Measurements from ENCODE around the gene SLC9A9. TPM values are rescaled to one million over a fixed set of nuclear protein-coding genes. Genes with fewer than 3 reads are reported as not detected.

The SLC9A9 gene
- polyA plus RNA-seq, 1 of the 3 experiments (the other 2 are of a cell fraction): 0.05 TPM

- 5% methylated on average over 1 of the region's 1 CpG for WGBS (ENCODE audit: low lambda C conversion rate)
- no peaks in the 10 kb centered on the region for H3F3A ChIP-seq (replicated peaks; ENCODE audit: insufficient read depth)
- H3K9me3 ChIP-seq: no peaks in the 10 kb centered on the region
- H3K9me2 ChIP-seq: no peaks in the 10 kb centered on the region
- no peaks in the 10 kb centered on the region for H3K4me1 ChIP-seq (ENCODE audit: control insufficient read depth in 1 of 2, insufficient read depth in 2 of 2, low read depth in 1 of 2, low read length in 1 of 2)
- H3K27me3 ChIP-seq (ENCODE audit: insufficient read depth): no peaks in the 10 kb centered on the region
- H2AFZ ChIP-seq (ENCODE audit: low read depth): no peak overlapping the region
- H3K9ac ChIP-seq: no peak overlapping the region
- POLR2A ChIA-PET: no interaction called here
- DNase-seq: no peak
- TF ChIP-seq GABPA (IDR thresholded peaks at IDR 0.05; ENCODE audit: low read depth) (no peak), NFIC (IDR thresholded peaks at IDR 0.05; ENCODE audit: borderline replicate concordance) (no peak), NRF1 (IDR thresholded peaks at IDR 0.05; ENCODE audit: low read depth, low read length) (no peak), SMC3 (IDR thresholded peaks at IDR 0.05; ENCODE audit: low read depth, low read length) (no peak), RCOR1 (IDR thresholded peaks at IDR 0.05; ENCODE audit: low read length) (no peak)
- no peaks in the 10 kb centered on the region for H4K20me1 ChIP-seq (ENCODE audit: insufficient read depth)
- no peaks in the 10 kb centered on the region for H3K36me3 ChIP-seq (replicated peaks in 1 of 2; ENCODE audit: control insufficient read depth in 1 of 2, insufficient read depth in 2 of 2, low read length in 1 of 2)
- H3K27ac ChIP-seq (ENCODE audit: low read depth in 2 of 2, low read length in 1 of 2): no peak overlapping the region
- no peak overlapping the region for H3K4me2 ChIP-seq
- no peaks in the 10 kb centered on the region for H3K79me2 ChIP-seq (ENCODE audit: insufficient read depth)
- H3K4me3 ChIP-seq (ENCODE audit: low read depth in 2 of 2, low read length in 1 of 2): no peak overlapping the region
- CTCF ChIA-PET: no interaction called here
Measured at GRCh38 chr3:143367171-143367570, 481.1 kb downstream of the SLC9A9 start.

DNA sequence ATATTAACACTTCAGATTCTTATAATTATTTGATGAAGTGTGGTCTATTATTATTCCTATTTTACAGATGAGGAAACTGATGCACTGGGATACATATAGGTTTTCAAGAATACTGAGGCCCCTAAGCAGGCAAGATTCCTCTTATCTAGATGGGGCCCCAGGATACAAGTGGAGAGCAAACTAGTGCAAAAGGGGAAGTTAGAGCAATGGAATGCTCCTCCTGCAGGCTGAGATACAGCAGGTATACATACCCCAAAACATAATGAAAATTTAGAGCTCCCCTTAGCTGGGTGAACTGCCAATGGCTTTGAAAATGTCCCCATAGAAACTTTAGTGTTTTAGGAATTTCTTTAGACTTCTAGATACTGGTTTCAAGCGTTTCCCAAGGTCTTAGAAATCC is 481.6 kb downstream of the SLC9A9 start:
- no peak overlapping the region for H2AFZ ChIP-seq (ENCODE audit: low read depth)
- no peaks in the 10 kb centered on the region for H3K36me3 ChIP-seq (replicated peaks in 1 of 2; ENCODE audit: control insufficient read depth in 1 of 2, insufficient read depth in 2 of 2, low read length in 1 of 2)
- no peak overlapping the region for H3K27ac ChIP-seq (ENCODE audit: low read depth in 2 of 2, low read length in 1 of 2)
- H3K27me3 ChIP-seq (ENCODE audit: insufficient read depth): no peaks in the 10 kb centered on the region
- no peak for DNase-seq
- CTCF ChIA-PET: interaction anchor here (1.6 kb wide), 1 partner anchor 11 kb away, joined by 3 read pairs; no protein-coding TSS in a partner anchor
- H3K9ac ChIP-seq: no peak overlapping the region
- POLR2A ChIA-PET: no interaction called here
- no peaks in the 10 kb centered on the region for H3K79me2 ChIP-seq (ENCODE audit: insufficient read depth)
- H3K4me2 ChIP-seq: no peak overlapping the region
- H3F3A ChIP-seq (replicated peaks; ENCODE audit: insufficient read depth): no peaks in the 10 kb centered on the region
- no peaks in the 10 kb centered on the region for H4K20me1 ChIP-seq (ENCODE audit: insufficient read depth)
- WGBS (ENCODE audit: low lambda C conversion rate): 10% methylated on average over 1 of the region's 1 CpG
- H3K9me3 ChIP-seq: no peaks in the 10 kb centered on the region
- no peak overlapping the region for H3K4me3 ChIP-seq (ENCODE audit: low read depth in 2 of 2, low read length in 1 of 2)
- no peaks in the 10 kb centered on the region for H3K9me2 ChIP-seq
- no peaks in the 10 kb centered on the region for H3K4me1 ChIP-seq (ENCODE audit: control insufficient read depth in 1 of 2, insufficient read depth in 2 of 2, low read depth in 1 of 2, low read length in 1 of 2)
- TF ChIP-seq NFIC (IDR thresholded peaks at IDR 0.05; ENCODE audit: borderline replicate concordance): no peak
- TF ChIP-seq REST (IDR thresholded peaks at IDR 0.05; ENCODE audit: low read depth, low read length): no peak
- no peak for TF ChIP-seq CHD2 (IDR thresholded peaks at IDR 0.05; ENCODE audit: low read length, partially characterized antibody)
- TF ChIP-seq, protein P1, sequence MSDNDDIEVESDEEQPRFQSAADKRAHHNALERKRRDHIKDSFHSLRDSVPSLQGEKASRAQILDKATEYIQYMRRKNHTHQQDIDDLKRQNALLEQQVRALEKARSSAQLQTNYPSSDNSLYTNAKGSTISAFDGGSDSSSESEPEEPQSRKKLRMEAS (IDR thresholded peaks at IDR 0.05; ENCODE audit: low read depth): no peak
- TF ChIP-seq NRF1 (IDR thresholded peaks at IDR 0.05; ENCODE audit: low read depth, low read length): no peak
- TF ChIP-seq FOSL2 (IDR thresholded peaks at IDR 0.05; ENCODE audit: borderline replicate concordance, low read depth): no peak
- TF ChIP-seq TEAD4 (IDR thresholded peaks at IDR 0.05; ENCODE audit: borderline replicate concordance, insufficient read depth): no peak
- TF ChIP-seq, protein P2, sequence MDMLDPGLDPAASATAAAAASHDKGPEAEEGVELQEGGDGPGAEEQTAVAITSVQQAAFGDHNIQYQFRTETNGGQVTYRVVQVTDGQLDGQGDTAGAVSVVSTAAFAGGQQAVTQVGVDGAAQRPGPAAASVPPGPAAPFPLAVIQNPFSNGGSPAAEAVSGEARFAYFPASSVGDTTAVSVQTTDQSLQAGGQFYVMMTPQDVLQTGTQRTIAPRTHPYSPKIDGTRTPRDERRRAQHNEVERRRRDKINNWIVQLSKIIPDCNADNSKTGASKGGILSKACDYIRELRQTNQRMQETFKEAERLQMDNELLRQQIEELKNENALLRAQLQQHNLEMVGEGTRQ (IDR thresholded peaks at IDR 0.05; ENCODE audit: borderline replicate concordance, low read depth, low read length): no peak
- TF ChIP-seq, protein P3, sequence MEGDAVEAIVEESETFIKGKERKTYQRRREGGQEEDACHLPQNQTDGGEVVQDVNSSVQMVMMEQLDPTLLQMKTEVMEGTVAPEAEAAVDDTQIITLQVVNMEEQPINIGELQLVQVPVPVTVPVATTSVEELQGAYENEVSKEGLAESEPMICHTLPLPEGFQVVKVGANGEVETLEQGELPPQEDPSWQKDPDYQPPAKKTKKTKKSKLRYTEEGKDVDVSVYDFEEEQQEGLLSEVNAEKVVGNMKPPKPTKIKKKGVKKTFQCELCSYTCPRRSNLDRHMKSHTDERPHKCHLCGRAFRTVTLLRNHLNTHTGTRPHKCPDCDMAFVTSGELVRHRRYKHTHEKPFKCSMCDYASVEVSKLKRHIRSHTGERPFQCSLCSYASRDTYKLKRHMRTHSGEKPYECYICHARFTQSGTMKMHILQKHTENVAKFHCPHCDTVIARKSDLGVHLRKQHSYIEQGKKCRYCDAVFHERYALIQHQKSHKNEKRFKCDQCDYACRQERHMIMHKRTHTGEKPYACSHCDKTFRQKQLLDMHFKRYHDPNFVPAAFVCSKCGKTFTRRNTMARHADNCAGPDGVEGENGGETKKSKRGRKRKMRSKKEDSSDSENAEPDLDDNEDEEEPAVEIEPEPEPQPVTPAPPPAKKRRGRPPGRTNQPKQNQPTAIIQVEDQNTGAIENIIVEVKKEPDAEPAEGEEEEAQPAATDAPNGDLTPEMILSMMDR (IDR thresholded peaks at IDR 0.05): no peak
- no peak for TF ChIP-seq PBX3 (IDR thresholded peaks at IDR 0.05)
- TF ChIP-seq RAD21 (IDR thresholded peaks at IDR 0.05; ENCODE audit: low read length): no peak
- TF ChIP-seq RXRA (IDR thresholded peaks at IDR 0.05; ENCODE audit: borderline replicate concordance, low read depth): no peak
- TF ChIP-seq MXI1 (IDR thresholded peaks at IDR 0.05; ENCODE audit: low read depth, low read length): no peak
- no peak for TF ChIP-seq POLR2AphosphoS5 (IDR thresholded peaks at IDR 0.05; ENCODE audit: low read depth, low read length)
- TF ChIP-seq GATA2 (CRISPR knock-in tag; IDR thresholded peaks at IDR 0.05): no peak
- no peak for TF ChIP-seq RFX5 (IDR thresholded peaks at IDR 0.05; ENCODE audit: low read length)
- TF ChIP-seq, protein P4, sequence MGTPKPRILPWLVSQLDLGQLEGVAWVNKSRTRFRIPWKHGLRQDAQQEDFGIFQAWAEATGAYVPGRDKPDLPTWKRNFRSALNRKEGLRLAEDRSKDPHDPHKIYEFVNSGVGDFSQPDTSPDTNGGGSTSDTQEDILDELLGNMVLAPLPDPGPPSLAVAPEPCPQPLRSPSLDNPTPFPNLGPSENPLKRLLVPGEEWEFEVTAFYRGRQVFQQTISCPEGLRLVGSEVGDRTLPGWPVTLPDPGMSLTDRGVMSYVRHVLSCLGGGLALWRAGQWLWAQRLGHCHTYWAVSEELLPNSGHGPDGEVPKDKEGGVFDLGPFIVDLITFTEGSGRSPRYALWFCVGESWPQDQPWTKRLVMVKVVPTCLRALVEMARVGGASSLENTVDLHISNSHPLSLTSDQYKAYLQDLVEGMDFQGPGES (IDR thresholded peaks at IDR 0.05; ENCODE audit: low read depth, low read length): no peak

Measured in SK-N-SH (cell line).